Left lung (tissue), 10 donors: ENCODE measurements around the gene PTPRM. TPM values are rescaled to one million over a fixed set of nuclear protein-coding genes. Genes with fewer than 3 reads are reported as not detected.

Source experiments
- ATAC-seq: fragments of 200-7000 bp; cut with Tn5 transposase; one replicate; pipeline ENCODE4 v1.9.1; 2020; ENCODE audit warnings: moderate library complexity
- DNase-seq, 4 donors: peaks; one replicate each; pipeline ENCODE4 v3.0.0-alpha.2; 2013 to 2020
- H3K27ac ChIP-seq, 2 donors: fragments of 200-600 bp; sonication (generic) in 1 of 2; one replicate each; pipeline versions ENCODE4 v1.5.0 to v1.8.0; 2020 to 2021
- H3K27me3 ChIP-seq, 2 donors: fragments of 200-600 bp; sonication (generic) in 1 of 2; one replicate each; pipeline versions ENCODE4 v1.5.0 to v1.8.0; 2020 to 2021
- H3K36me3 ChIP-seq, 2 donors: fragments of 200-600 bp; sonication (generic) in 1 of 2; one replicate each; pipeline versions ENCODE4 v1.5.0 to v1.8.0; 2020 to 2021
- H3K4me1 ChIP-seq, 2 donors: fragments of 200-600 bp; one replicate each; pipeline ENCODE4 v1.8.0; 2021
- H3K4me3 ChIP-seq, 2 donors: fragments of 200-600 bp; sonication (generic) in 1 of 2; one replicate each; pipeline versions ENCODE4 v1.5.0 to v1.8.0; 2020 to 2021; ENCODE audit warnings: mild to moderate bottlenecking in 1 of 2
- H3K9me3 ChIP-seq, 2 donors: fragments of 200-600 bp; sonication (generic) in 1 of 2; one replicate each; pipeline versions ENCODE4 v1.5.0 to v1.8.0; 2020 to 2021
- intact Hi-C, 2 donors: fragments of 100-400 bp; cut with DNase I; formaldehyde crosslinking; loops; one replicate each; pipeline versions ENCODE4 v1.11.2 to v1.14.2; 2022
- polyA plus RNA-seq, 6 donors: library from polyadenylated mRNA; unstranded; fragments of 120-200 nt; gene quantifications; one replicate each; pipeline ENCODE4 v1.2.1, GENCODE V29; 2013; ENCODE audit not compliant: insufficient read length in 6 of 6
- total RNA-seq, 2 donors: library from RNA; stranded (reverse); fragmentation: NEBNext Ultra II Directional; extraction: Animal tissue kit (Norgen Biotek cat#: 25700); gene quantifications; one replicate each; pipeline ENCODE4 v1.2.1, GENCODE V29; 2021
- TF ChIP-seq, protein P1 (sequence below), 2 donors: fragments of 200-600 bp; sonication (generic) in 1 of 2; IDR thresholded peaks; one replicate each; pipeline versions ENCODE4 v1.5.0 to v1.8.0; 2021; ENCODE audit warnings: antibody characterized with exemption in 2 of 2
- donor health status: DM: no; HTN: yes; CAD: no.
- donor health status: DM: no; HTN: no; CAD: no.

Gene PTPRM
- total and polyA plus RNA-seq, 8 donors: 76.4 to 99.6 (median 90.1) TPM

GRCh38 chr18:8167026-8167425, 599.9 kb downstream of the PTPRM start:
- intact Hi-C loops: no loop called here
- Histone ChIP-seq H3K27me3 (no peaks in the 10 kb centered on the region), H3K9me3 (no peaks in the 10 kb centered on the region), H3K27ac (no peak overlapping the region), H3K4me1 (no peaks in the 10 kb centered on the region), H3K36me3 (no peaks in the 10 kb centered on the region), H3K4me3 (no peak overlapping the region)
- no peak for ATAC-seq
- TF ChIP-seq, protein P1, sequence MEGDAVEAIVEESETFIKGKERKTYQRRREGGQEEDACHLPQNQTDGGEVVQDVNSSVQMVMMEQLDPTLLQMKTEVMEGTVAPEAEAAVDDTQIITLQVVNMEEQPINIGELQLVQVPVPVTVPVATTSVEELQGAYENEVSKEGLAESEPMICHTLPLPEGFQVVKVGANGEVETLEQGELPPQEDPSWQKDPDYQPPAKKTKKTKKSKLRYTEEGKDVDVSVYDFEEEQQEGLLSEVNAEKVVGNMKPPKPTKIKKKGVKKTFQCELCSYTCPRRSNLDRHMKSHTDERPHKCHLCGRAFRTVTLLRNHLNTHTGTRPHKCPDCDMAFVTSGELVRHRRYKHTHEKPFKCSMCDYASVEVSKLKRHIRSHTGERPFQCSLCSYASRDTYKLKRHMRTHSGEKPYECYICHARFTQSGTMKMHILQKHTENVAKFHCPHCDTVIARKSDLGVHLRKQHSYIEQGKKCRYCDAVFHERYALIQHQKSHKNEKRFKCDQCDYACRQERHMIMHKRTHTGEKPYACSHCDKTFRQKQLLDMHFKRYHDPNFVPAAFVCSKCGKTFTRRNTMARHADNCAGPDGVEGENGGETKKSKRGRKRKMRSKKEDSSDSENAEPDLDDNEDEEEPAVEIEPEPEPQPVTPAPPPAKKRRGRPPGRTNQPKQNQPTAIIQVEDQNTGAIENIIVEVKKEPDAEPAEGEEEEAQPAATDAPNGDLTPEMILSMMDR (IDR thresholded peaks at IDR 0.05): no peak
- no peak for DNase-seq

- intact Hi-C loops: no loop called here
- ATAC-seq (no peak), DNase-seq (peak in 1 of 4 donors; percentile 9)
- TF ChIP-seq, protein P1 (IDR thresholded peaks at IDR 0.05): no peak
- H3K9me3 ChIP-seq: no peaks in the 10 kb centered on the region
- no peaks in the 10 kb centered on the region for H3K4me1 ChIP-seq
- H3K36me3 ChIP-seq: no peaks in the 10 kb centered on the region
- H3K27ac ChIP-seq: no peak overlapping the region
- no peak overlapping the region for H3K4me3 ChIP-seq
- no peaks in the 10 kb centered on the region for H3K27me3 ChIP-seq
Observed at GRCh38 chr18:8167673-8168072, 600.6 kb downstream of the PTPRM start.

DNA sequence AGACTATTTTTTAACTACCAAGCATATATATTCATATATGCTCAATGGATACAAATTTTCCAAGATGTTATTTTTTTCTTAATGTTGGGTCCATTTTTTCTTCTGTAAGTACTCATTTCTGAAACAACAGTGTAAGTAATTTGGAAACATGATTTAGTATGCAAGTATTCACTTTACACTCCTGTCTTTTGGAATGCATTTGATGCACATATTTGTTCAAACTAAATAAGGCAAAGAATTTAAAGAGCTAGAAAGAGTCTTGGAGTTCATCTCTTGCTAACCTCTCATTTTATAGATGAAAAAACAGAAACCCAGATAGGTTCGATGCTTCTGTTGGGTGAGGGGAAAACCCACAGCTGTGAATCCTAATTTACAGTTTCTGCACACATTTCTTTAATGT, 602.6 kb downstream of the PTPRM start:
- Histone ChIP-seq H3K4me3 (no peak overlapping the region), H3K36me3 (no peaks in the 10 kb centered on the region), H3K27me3 (no peaks in the 10 kb centered on the region), H3K27ac (no peak overlapping the region), H3K9me3 (no peaks in the 10 kb centered on the region), H3K4me1 (no peaks in the 10 kb centered on the region)
- intact Hi-C loops: no loop called here
- ATAC-seq: no peak
- TF ChIP-seq, protein P1 (IDR thresholded peaks at IDR 0.05): no peak
- DNase-seq: no peak

DNA sequence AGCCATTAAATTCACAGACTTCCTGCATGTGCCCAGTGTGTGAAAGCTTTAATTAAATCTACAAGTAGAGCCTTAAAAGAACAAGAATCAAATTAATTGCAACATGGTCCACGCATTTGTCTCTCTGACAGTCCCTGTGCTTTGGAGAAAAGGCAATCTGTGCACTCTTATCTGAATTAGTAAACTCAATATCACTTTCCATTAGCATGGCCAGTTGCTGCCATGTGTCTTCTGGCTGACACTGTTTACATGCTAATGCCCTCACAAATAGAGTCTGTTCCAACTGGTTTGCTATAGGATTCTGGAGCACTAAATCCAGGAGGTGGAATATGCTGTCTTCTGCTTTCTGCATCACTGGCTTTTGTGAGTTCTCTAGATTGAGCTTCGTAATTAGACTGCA, 607.7 kb downstream of the PTPRM start:
- peaks cover 0 to 10% of the 10 kb centered on the region in 2 donors for H3K9me3 ChIP-seq
- H3K36me3 ChIP-seq: no peaks in the 10 kb centered on the region
- no peak overlapping the region for H3K27ac ChIP-seq
- DNase-seq (no peak), ATAC-seq (no peak)
- H3K4me3 ChIP-seq: no peak overlapping the region
- H3K27me3 ChIP-seq: no peaks in the 10 kb centered on the region
- H3K4me1 ChIP-seq: peaks cover 7 to 14% of the 10 kb centered on the region in 2 donors
- TF ChIP-seq, protein P1 (IDR thresholded peaks at IDR 0.05): no peak
- intact Hi-C loops: no loop called here

DNA sequence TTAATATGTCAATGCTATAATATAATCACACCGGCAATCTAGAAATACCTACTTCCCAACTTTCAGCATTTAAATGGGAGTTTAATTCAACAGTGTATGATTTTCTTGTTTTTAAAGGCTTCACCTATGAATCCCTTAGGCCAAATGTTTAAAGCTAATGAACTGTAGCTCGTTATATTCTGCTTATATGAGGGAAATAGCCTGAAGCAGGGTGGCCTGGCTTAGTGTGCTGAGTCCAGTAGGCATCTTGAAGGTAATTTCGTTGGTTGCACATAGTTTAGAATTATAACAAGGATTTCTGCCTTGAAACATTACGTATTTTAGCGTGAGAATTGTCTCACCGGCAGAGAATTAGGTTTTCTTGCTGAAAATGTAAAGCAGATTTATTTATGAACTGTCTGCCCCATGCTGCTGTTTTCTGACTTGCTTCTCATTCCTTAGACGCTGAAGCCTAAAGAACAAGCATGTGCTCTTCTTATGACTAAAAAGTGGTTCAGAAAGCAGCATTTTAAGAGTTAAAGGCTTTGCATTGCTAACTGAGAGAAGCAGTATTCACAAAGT, 608.5 kb downstream of the PTPRM start:
- H3K4me1 ChIP-seq: peaks cover 7 to 14% of the 10 kb centered on the region in 2 donors
- H3K36me3 ChIP-seq: no peaks in the 10 kb centered on the region
- H3K27ac ChIP-seq: no peak overlapping the region
- TF ChIP-seq, protein P1 (IDR thresholded peaks at IDR 0.05): no peak
- no peak for DNase-seq
- intact Hi-C loops: no loop called here
- peaks cover 0 to 10% of the 10 kb centered on the region in 2 donors for H3K9me3 ChIP-seq
- no peak for ATAC-seq
- H3K4me3 ChIP-seq: no peak overlapping the region
- H3K27me3 ChIP-seq: no peaks in the 10 kb centered on the region
